Chondrocyte (in vitro differentiated cells): ENCODE data around the gene PSD. TPM values are rescaled to one million over a fixed set of nuclear protein-coding genes. Genes with fewer than 3 reads are reported as not detected.

Source experiments
- DNase-seq: peaks from one replicate; pipeline ENCODE4 v3.0.0; 2021; ENCODE audit warnings: mixed read lengths, low spot score
- H3K27ac Mint-ChIP-seq: one replicate; pipeline ENCODE4 v1.8.0; 2021; ENCODE audit warnings: mild to moderate bottlenecking, moderate library complexity, mixed read lengths; ENCODE audit not compliant: unreplicated experiment
- H3K27me3 Mint-ChIP-seq: 2 replicates; pipeline ENCODE4 v1.8.0; 2021; ENCODE audit warnings: low read depth, mixed read lengths
- H3K36me3 Mint-ChIP-seq: 2 replicates; pipeline ENCODE4 v1.8.0; 2021; ENCODE audit warnings: low read depth, mixed read lengths
- H3K4me1 Mint-ChIP-seq: 2 replicates; pipeline ENCODE4 v1.8.0; 2021; ENCODE audit warnings: low read depth, mild to moderate bottlenecking, mixed read lengths
- H3K4me3 Mint-ChIP-seq: one replicate; pipeline ENCODE4 v1.8.0; 2021; ENCODE audit warnings: mild to moderate bottlenecking, moderate library complexity, mixed read lengths; ENCODE audit not compliant: unreplicated experiment
- H3K9me3 Mint-ChIP-seq: 2 replicates; pipeline ENCODE4 v1.8.0; 2021; ENCODE audit warnings: low read depth, mixed read lengths
- microRNA-seq: library from miRNA; unstranded; fragments of <30 nt; microRNA quantifications from one replicate; pipeline ENCODE4 v1.2.0, GENCODE V29; 2020; ENCODE audit warnings: borderline number of aligned reads
- total RNA-seq: library from RNA; stranded (reverse); gene quantifications from 3 replicates; pipeline ENCODE4 v1.2.1, GENCODE V29; 2021
- TF ChIP-seq, protein P1 (sequence below): fragments of 200-600 bp; sonication (generic); IDR thresholded peaks from 2 replicates; pipeline ENCODE4 v1.5.0; 2021; ENCODE audit warnings: antibody characterized with exemption, mild to moderate bottlenecking, moderate library complexity

Gene PSD
- total RNA-seq, 1 donor from 2014 or later: 4.0 TPM

DNA sequence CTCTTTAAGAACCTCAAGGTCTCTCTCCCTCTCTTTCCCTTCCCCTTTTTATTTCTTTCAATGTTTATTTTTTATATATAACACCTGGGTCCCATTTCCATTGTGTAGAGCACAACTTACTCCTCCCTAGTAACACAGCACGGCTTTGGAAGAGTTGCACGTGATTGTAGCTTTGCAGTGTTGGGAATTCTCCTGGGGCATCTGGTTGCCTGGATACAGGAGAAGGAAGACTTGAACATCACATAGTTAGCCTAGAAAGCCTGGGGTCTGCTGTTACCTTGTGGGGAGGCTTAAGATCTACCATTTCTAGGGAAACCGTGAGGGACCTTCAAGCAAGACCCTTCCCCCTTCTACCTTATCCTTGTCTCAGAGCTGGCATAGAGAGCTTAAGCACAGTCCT is 64.1 kb downstream of the PSD start:
- TF ChIP-seq, protein P1, sequence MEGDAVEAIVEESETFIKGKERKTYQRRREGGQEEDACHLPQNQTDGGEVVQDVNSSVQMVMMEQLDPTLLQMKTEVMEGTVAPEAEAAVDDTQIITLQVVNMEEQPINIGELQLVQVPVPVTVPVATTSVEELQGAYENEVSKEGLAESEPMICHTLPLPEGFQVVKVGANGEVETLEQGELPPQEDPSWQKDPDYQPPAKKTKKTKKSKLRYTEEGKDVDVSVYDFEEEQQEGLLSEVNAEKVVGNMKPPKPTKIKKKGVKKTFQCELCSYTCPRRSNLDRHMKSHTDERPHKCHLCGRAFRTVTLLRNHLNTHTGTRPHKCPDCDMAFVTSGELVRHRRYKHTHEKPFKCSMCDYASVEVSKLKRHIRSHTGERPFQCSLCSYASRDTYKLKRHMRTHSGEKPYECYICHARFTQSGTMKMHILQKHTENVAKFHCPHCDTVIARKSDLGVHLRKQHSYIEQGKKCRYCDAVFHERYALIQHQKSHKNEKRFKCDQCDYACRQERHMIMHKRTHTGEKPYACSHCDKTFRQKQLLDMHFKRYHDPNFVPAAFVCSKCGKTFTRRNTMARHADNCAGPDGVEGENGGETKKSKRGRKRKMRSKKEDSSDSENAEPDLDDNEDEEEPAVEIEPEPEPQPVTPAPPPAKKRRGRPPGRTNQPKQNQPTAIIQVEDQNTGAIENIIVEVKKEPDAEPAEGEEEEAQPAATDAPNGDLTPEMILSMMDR: no peak
- DNase-seq: no peak
- Mint-ChIP-seq H3K4me1 (no peaks in the 10 kb centered on the region), H3K27ac (no peak overlapping the region), H3K27me3 (no peaks in the 10 kb centered on the region), H3K9me3 (no peaks in the 10 kb centered on the region), H3K36me3 (peaks cover 35% of the 10 kb centered on the region), H3K4me3 (no peak overlapping the region)

Small RNA genes within 50 kb of the gene (microRNA-seq; reads per million reads assigned to microRNA genes)
- gene MIR146B: 32.1 reads per million, percentile 44 among the genes with 10 or more reads in this experiment

Other genes with a start within 250 kb of the PSD start
- not detected in 3 replicates for gene ELOVL3, start 192.5 kb downstream of the PSD start, total RNA-seq
- gene PITX3, start 177.3 kb downstream of the PSD start, total RNA-seq: not detected in 3 replicates
- gene GBF1, start 173.3 kb downstream of the PSD start, total RNA-seq: 59.3 to 88.4 TPM (median 59.7 TPM) in 3 replicates
- gene NFKB2, start 23.1 kb downstream of the PSD start, total RNA-seq: 29.4 to 38.0 TPM (median 35.9 TPM) in 3 replicates
- gene FBXL15, start 2.1 kb upstream of the PSD start, total RNA-seq: 8.8 to 10.1 TPM (median 9.0 TPM) in 3 replicates
- gene CUEDC2, start 13.8 kb upstream of the PSD start, total RNA-seq: 55.1 to 64.3 TPM (median 57.7 TPM) in 3 replicates
- not detected in 3 replicates for gene C10orf95, start 32.8 kb upstream of the PSD start, total RNA-seq
- 128 to 137 TPM (median 128 TPM) in 3 replicates for gene ACTR1A, start 83.9 kb upstream of the PSD start, total RNA-seq
- 14.5 to 15.5 TPM (median 15.5 TPM) in 3 replicates for gene SUFU, start 85.2 kb upstream of the PSD start, total RNA-seq
- 40.3 to 74.4 TPM (median 66.8 TPM) in 3 replicates for gene TRIM8, start 225.7 kb upstream of the PSD start, total RNA-seq